SK-N-SH (cell line): ENCODE measurements around the gene MEIS2. TPM values are rescaled to one million over a fixed set of nuclear protein-coding genes. Genes with fewer than 3 reads are reported as not detected.

Experiments
- CTCF ChIA-PET: fragments of 300-600, 350-600 bp; formaldehyde crosslinking; extraction: SDS; loops from one replicate; lab custom pipeline; 2021; lab: Yijun Ruan, JAX
- POLR2A ChIA-PET: fragments of 350-600 bp; sonication (Branson Sonifier 250); formaldehyde crosslinking; extraction: SDS; loops from one replicate; lab custom pipeline; 2020; ENCODE audit warnings: antibody characterized with exemption, inconsistent platforms; lab: Yijun Ruan, JAX
- DNase-seq: peaks from one replicate; pipeline ENCODE4 v3.0.0; 2012
- H2AFZ ChIP-seq: fragments of 200-600 bp; sonication (generic); 2 replicates; pipeline ENCODE4 v1.8.1; 2016; ENCODE audit warnings: antibody characterized with exemption, mild to moderate bottlenecking, low read depth
- H3F3A ChIP-seq: fragments of 200-600 bp; sonication (generic); replicated peaks from 2 replicates; pipeline ENCODE3; 2016; ENCODE audit warnings: antibody characterized with exemption, mild to moderate bottlenecking; ENCODE audit not compliant: insufficient read depth
- H3K27ac ChIP-seq, 2 experiments: fragments of 200-500 bp in 1 of 2; fragments of 200-600 bp in 1 of 2; sonication (Bioruptor generic) in 1 of 2; sonication (generic), shearing (Covaris generic) in 1 of 2; 2 replicates each; pipeline versions ENCODE4 v1.5.1 to v1.6.1; 2014 to 2016; ENCODE audit warnings: low read depth in 2 of 2, inconsistent platforms in 1 of 2, low read length in 1 of 2, mild to moderate bottlenecking in 1 of 2, mixed read lengths in 1 of 2
- H3K27me3 ChIP-seq: fragments of 200-600 bp; sonication (generic), shearing (Covaris generic); 2 replicates; pipeline ENCODE4 v1.6.1; 2016; ENCODE audit warnings: mixed run types; ENCODE audit not compliant: insufficient read depth
- H3K36me3 ChIP-seq, 2 experiments: fragments of 200-500 bp in 1 of 2; fragments of 200-600 bp in 1 of 2; sonication (Bioruptor generic) in 1 of 2; sonication (generic) in 1 of 2; replicated peaks in 1 of 2; 2 replicates each; pipeline versions ENCODE3 to v1.5.1; 2014 to 2016; ENCODE audit warnings: low read length in 1 of 2, mild to moderate bottlenecking in 1 of 2; ENCODE audit not compliant: insufficient read depth in 2 of 2, control insufficient read depth in 1 of 2
- H3K4me1 ChIP-seq, 2 experiments: fragments of 200-500 bp in 1 of 2; fragments of 200-600 bp in 1 of 2; sonication (Bioruptor generic) in 1 of 2; sonication (generic), shearing (Covaris generic) in 1 of 2; 2 replicates each; pipeline versions ENCODE4 v1.5.1 to v1.6.1; 2014 to 2016; ENCODE audit warnings: low read depth in 1 of 2, low read length in 1 of 2, mixed run types in 1 of 2; ENCODE audit not compliant: insufficient read depth in 2 of 2, control insufficient read depth in 1 of 2
- H3K4me2 ChIP-seq: fragments of 200-600 bp; sonication (generic), shearing (Covaris generic); 2 replicates; pipeline ENCODE4 v1.6.1; 2017; ENCODE audit warnings: mixed run types
- H3K4me3 ChIP-seq, 2 experiments: fragments of 200-500 bp in 1 of 2; fragments of 200-600 bp in 1 of 2; sonication (Bioruptor generic) in 1 of 2; sonication (generic), shearing (Covaris generic) in 1 of 2; 2 replicates each; pipeline versions ENCODE4 v1.5.1 to v1.8.1; 2014 to 2016; ENCODE audit warnings: low read depth in 2 of 2, inconsistent platforms in 1 of 2, low read length in 1 of 2, mild to moderate bottlenecking in 1 of 2, mixed read lengths in 1 of 2, moderate library complexity in 1 of 2
- H3K79me2 ChIP-seq: fragments of 200-600 bp; sonication (generic); 2 replicates; pipeline ENCODE4 v1.8.1; 2017; ENCODE audit warnings: mild to moderate bottlenecking; ENCODE audit not compliant: insufficient read depth
- H3K9ac ChIP-seq: fragments of 200-600 bp; sonication (generic); 2 replicates; pipeline ENCODE4 v1.6.1; 2017; ENCODE audit warnings: mixed run types
- H3K9me2 ChIP-seq: fragments of 200-600 bp; sonication (generic); 2 replicates; pipeline ENCODE4 v1.6.1; 2017; ENCODE audit warnings: mixed run types
- H3K9me3 ChIP-seq: fragments of 200-600 bp; sonication (generic); 2 replicates; pipeline ENCODE4 v1.6.1; 2017; ENCODE audit warnings: mixed run types, mild to moderate bottlenecking, moderate library complexity
- H4K20me1 ChIP-seq: fragments of 200-600 bp; sonication (generic); 2 replicates; pipeline ENCODE4 v1.6.1; 2017; ENCODE audit warnings: mild to moderate bottlenecking, mixed run types; ENCODE audit not compliant: insufficient read depth
- ELF1 ChIP-seq: IDR thresholded peaks from 2 replicates; pipeline ENCODE4 v1.4.0; 2012
- EZH2phosphoT487 ChIP-seq: fragments of 200-600 bp; sonication (generic); IDR thresholded peaks from 2 replicates; pipeline ENCODE4 v1.6.1; 2017; ENCODE audit warnings: low read depth, mixed run types, mild to moderate bottlenecking, antibody characterized with exemption, moderate library complexity, borderline replicate concordance
- FOXJ3 ChIP-seq: sonication (generic); formaldehyde crosslinking; IDR thresholded peaks from 2 replicates; pipeline ENCODE4 v1.5.1; 2020; ENCODE audit warnings: mild to moderate bottlenecking, missing genetic modification reagents
- GABPA ChIP-seq: IDR thresholded peaks from 2 replicates; pipeline ENCODE4 v1.4.0; 2012; ENCODE audit warnings: low read depth, mild to moderate bottlenecking
- IRF3 ChIP-seq: fragments of 150-350 bp; IDR thresholded peaks from 2 replicates; pipeline ENCODE4 v1.6.1; 2016; ENCODE audit warnings: mild to moderate bottlenecking, low read depth, low read length
- JUND ChIP-seq: IDR thresholded peaks from 2 replicates; pipeline ENCODE4 v1.4.0; 2012
- MEF2A ChIP-seq: IDR thresholded peaks from 2 replicates; pipeline ENCODE4 v1.4.0; 2012; ENCODE audit warnings: low read depth, borderline replicate concordance
- MXI1 ChIP-seq: IDR thresholded peaks from 2 replicates; pipeline ENCODE4 v1.6.1; 2012; ENCODE audit warnings: mild to moderate bottlenecking, low read depth, low read length, improper control_type of control experiment
- RAD21 ChIP-seq: IDR thresholded peaks from 2 replicates; pipeline ENCODE4 v1.6.1; 2012; ENCODE audit warnings: mild to moderate bottlenecking, low read length
- RXRA ChIP-seq: IDR thresholded peaks from 2 replicates; pipeline ENCODE4 v1.4.0; 2012; ENCODE audit warnings: low read depth, mild to moderate bottlenecking, borderline replicate concordance
- SIN3A ChIP-seq: IDR thresholded peaks from 2 replicates; pipeline ENCODE4 v1.6.1; 2012; ENCODE audit warnings: low read depth, mild to moderate bottlenecking, low read length, moderate library complexity, borderline replicate concordance
- SMC3 ChIP-seq: IDR thresholded peaks from 2 replicates; pipeline ENCODE4 v1.6.1; 2012; ENCODE audit warnings: low read depth, low read length, improper control_type of control experiment
- TCF12 ChIP-seq: IDR thresholded peaks from 2 replicates; pipeline ENCODE4 v1.4.0; 2012
- ZBTB33 ChIP-seq: IDR thresholded peaks from 2 replicates; pipeline ENCODE4 v1.4.0; 2012; ENCODE audit warnings: low read depth, borderline replicate concordance
- WGBS: methylation state at CpG from one replicate; pipeline ENCODE4 v1.1.6; 2017; ENCODE audit warnings: low lambda C conversion rate; 5-methylcytosine and 5-hydroxymethylcytosine counted together
- polyA plus RNA-seq, 3 experiments: library from polyadenylated mRNA; depleted of rRNA; stranded (reverse); fragments of >200 nt; gene quantifications; 2 replicates each; pipeline ENCODE4 v1.2.3, GENCODE V29; 2012
- TF ChIP-seq, protein P1 (sequence below): IDR thresholded peaks from 2 replicates; pipeline ENCODE4 v1.4.0; 2012; ENCODE audit warnings: low read depth, borderline replicate concordance
- TF ChIP-seq, protein P2 (sequence below): IDR thresholded peaks from 2 replicates; pipeline ENCODE4 v1.4.0; 2012; ENCODE audit warnings: low read depth
- TF ChIP-seq, protein P3 (sequence below): IDR thresholded peaks from 2 replicates; pipeline ENCODE4 v1.6.1; 2012; ENCODE audit warnings: mild to moderate bottlenecking, low read depth, low read length, moderate library complexity
- TF ChIP-seq, protein P4 (sequence below): fragments of 200-600 bp; sonication (generic); IDR thresholded peaks from 2 replicates; pipeline ENCODE4 v1.6.1; 2017; ENCODE audit warnings: antibody characterized with exemption, mild to moderate bottlenecking, moderate library complexity
- TF ChIP-seq, protein P5 (sequence below): IDR thresholded peaks from 2 replicates; pipeline ENCODE4; 2012

MEIS2 gene
- polyA plus RNA-seq, 1 of the 3 experiments (the other 2 are of a cell fraction): 146 TPM

- Histone ChIP-seq H3K9ac (no peak overlapping the region), H3K27ac (no peak overlapping the region), H3K27me3 (no peaks in the 10 kb centered on the region), H3K4me3 (no peak overlapping the region), H3K9me3 (0 out of 2 replicates have a peak, but pooled peaks cover 4% of the 10 kb centered on the region), H3K36me3 (no peaks in the 10 kb centered on the region)
- ChIA-PET CTCF (no interaction called here), POLR2A (no interaction called here)
- no peak for TF ChIP-seq EZH2phosphoT487
- TF ChIP-seq MXI1: no peak
- no peak for TF ChIP-seq SMC3
- TF ChIP-seq, protein P1, sequence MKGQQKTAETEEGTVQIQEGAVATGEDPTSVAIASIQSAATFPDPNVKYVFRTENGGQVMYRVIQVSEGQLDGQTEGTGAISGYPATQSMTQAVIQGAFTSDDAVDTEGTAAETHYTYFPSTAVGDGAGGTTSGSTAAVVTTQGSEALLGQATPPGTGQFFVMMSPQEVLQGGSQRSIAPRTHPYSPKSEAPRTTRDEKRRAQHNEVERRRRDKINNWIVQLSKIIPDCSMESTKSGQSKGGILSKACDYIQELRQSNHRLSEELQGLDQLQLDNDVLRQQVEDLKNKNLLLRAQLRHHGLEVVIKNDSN: no peak
- TF ChIP-seq TCF12: no peak
- TF ChIP-seq GABPA: no peak
- TF ChIP-seq, all 33 proteins: peak for 0
- Histone ChIP-seq H2AFZ (no peak overlapping the region), H3K4me2 (no peak overlapping the region), H3K79me2 (no peaks in the 10 kb centered on the region), H3K4me1 (no peaks in the 10 kb centered on the region), H3F3A (no peaks in the 10 kb centered on the region), H4K20me1 (no peaks in the 10 kb centered on the region), H3K9me2 (no peaks in the 10 kb centered on the region)
- no peak for DNase-seq
- 95% methylated on average over 2 of the region's 2 CpGs for WGBS
These were observed 249.5 kb downstream of the MEIS2 start for GRCh38 chr15:36850864-36851263.

DNA sequence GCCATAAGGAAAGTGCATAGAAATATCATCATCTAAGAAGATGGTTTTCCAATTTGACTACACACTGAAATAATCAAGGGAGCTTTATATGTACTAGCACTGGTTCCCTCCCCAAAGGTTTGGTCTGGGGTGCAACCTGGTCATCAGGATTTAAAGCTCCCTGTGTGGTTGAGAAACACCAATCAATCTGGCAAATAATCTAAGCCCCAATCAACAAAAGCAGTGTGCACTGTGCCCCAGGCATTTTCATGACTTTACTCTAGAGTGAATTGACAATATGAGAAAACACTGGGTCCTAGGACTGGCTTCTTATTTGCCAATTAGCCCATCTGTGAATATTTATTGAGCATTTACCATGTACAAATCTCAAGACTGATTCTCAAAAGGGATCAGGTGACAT, 255.1 kb downstream of the MEIS2 start:
- Histone ChIP-seq H3K4me3 (no peak overlapping the region), H3K4me2 (no peak overlapping the region), H3F3A (no peaks in the 10 kb centered on the region), H2AFZ (no peak overlapping the region), H4K20me1 (no peaks in the 10 kb centered on the region), H3K9me3 (no peaks in the 10 kb centered on the region), H3K27me3 (no peaks in the 10 kb centered on the region), H3K9ac (no peak overlapping the region), H3K36me3 (no peaks in the 10 kb centered on the region), H3K9me2 (no peaks in the 10 kb centered on the region), H3K27ac (no peak overlapping the region), H3K4me1 (peaks cover 0 to 3% of the 10 kb centered on the region in 2 experiments; a peak in 1 of 4 replicates), H3K79me2 (no peaks in the 10 kb centered on the region)
- CTCF ChIA-PET: no interaction called here
- DNase-seq: no peak
- POLR2A ChIA-PET: no interaction called here
- TF ChIP-seq JUND (no peak), RAD21 (no peak), FOXJ3 (CRISPR knock-in tag) (no peak), RXRA (no peak), MEF2A (no peak), ZBTB33 (no peak), SIN3A (no peak), IRF3 (no peak), ELF1 (no peak)
- TF ChIP-seq, protein P2, sequence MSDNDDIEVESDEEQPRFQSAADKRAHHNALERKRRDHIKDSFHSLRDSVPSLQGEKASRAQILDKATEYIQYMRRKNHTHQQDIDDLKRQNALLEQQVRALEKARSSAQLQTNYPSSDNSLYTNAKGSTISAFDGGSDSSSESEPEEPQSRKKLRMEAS: no peak
- TF ChIP-seq, protein P3, sequence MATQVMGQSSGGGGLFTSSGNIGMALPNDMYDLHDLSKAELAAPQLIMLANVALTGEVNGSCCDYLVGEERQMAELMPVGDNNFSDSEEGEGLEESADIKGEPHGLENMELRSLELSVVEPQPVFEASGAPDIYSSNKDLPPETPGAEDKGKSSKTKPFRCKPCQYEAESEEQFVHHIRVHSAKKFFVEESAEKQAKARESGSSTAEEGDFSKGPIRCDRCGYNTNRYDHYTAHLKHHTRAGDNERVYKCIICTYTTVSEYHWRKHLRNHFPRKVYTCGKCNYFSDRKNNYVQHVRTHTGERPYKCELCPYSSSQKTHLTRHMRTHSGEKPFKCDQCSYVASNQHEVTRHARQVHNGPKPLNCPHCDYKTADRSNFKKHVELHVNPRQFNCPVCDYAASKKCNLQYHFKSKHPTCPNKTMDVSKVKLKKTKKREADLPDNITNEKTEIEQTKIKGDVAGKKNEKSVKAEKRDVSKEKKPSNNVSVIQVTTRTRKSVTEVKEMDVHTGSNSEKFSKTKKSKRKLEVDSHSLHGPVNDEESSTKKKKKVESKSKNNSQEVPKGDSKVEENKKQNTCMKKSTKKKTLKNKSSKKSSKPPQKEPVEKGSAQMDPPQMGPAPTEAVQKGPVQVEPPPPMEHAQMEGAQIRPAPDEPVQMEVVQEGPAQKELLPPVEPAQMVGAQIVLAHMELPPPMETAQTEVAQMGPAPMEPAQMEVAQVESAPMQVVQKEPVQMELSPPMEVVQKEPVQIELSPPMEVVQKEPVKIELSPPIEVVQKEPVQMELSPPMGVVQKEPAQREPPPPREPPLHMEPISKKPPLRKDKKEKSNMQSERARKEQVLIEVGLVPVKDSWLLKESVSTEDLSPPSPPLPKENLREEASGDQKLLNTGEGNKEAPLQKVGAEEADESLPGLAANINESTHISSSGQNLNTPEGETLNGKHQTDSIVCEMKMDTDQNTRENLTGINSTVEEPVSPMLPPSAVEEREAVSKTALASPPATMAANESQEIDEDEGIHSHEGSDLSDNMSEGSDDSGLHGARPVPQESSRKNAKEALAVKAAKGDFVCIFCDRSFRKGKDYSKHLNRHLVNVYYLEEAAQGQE: no peak
- TF ChIP-seq, protein P4, sequence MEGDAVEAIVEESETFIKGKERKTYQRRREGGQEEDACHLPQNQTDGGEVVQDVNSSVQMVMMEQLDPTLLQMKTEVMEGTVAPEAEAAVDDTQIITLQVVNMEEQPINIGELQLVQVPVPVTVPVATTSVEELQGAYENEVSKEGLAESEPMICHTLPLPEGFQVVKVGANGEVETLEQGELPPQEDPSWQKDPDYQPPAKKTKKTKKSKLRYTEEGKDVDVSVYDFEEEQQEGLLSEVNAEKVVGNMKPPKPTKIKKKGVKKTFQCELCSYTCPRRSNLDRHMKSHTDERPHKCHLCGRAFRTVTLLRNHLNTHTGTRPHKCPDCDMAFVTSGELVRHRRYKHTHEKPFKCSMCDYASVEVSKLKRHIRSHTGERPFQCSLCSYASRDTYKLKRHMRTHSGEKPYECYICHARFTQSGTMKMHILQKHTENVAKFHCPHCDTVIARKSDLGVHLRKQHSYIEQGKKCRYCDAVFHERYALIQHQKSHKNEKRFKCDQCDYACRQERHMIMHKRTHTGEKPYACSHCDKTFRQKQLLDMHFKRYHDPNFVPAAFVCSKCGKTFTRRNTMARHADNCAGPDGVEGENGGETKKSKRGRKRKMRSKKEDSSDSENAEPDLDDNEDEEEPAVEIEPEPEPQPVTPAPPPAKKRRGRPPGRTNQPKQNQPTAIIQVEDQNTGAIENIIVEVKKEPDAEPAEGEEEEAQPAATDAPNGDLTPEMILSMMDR: no peak
- TF ChIP-seq, protein P5, sequence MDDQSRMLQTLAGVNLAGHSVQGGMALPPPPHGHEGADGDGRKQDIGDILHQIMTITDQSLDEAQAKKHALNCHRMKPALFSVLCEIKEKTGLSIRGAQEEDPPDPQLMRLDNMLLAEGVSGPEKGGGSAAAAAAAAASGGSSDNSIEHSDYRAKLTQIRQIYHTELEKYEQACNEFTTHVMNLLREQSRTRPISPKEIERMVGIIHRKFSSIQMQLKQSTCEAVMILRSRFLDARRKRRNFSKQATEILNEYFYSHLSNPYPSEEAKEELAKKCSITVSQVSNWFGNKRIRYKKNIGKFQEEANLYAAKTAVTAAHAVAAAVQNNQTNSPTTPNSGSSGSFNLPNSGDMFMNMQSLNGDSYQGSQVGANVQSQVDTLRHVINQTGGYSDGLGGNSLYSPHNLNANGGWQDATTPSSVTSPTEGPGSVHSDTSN: no peak
